ENCODE results near the gene ADAT3.

The ADAT3 gene

GRCh38 chr19:1962674-1963073 lies 57.5 kb downstream of the ADAT3 start:
- DNase-seq: no peak

Measured in activated naive CD4-positive, alpha-beta T cell (primary cell).